Measurements from ENCODE around the gene CCDC3.

GRCh38 chr10:12975266-12975665 lies 26.2 kb downstream of the CCDC3 start:
- TF ChIP-seq CTCF (IDR thresholded peaks at IDR 0.05; ENCODE audit: insufficient read depth, low read length) (no peak), POLR2AphosphoS5 (IDR thresholded peaks at IDR 0.05; ENCODE audit: low read depth) (no peak), REST (IDR thresholded peaks at IDR 0.05; ENCODE audit: insufficient replicate concordance, low read depth) (no peak)

Data from HL-60 (cell line).